ENCODE results near the gene AKAP6. TPM values are rescaled to one million over a fixed set of nuclear protein-coding genes. Genes with fewer than 3 reads are reported as not detected.
A peak's percentile ranks its signal among the peaks of the same experiment; 100 is the strongest.

The AKAP6 gene
- total RNA-seq, 1 experiment from 2014 or later = 11.3 TPM

DNA sequence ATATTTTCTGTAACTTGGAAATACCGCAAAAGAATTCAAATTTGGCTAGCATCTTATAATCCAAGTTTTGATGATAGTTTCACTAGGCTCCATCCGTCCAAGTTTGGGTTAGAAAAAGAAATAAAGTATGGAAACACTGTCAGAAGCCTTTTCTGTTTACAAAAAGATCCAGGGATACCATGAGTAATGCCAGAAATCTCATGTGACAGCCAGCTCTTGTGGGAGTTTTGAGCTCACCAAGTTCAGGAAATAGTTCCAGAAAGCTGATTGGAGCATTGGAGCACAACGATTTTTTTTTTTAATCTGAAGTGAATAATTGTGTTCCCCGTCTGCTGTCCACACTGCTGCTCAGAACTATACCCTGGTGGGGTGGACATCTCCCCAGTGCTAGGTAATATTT, 379.9 kb downstream of the AKAP6 start:
- DNase-seq (ENCODE audit: low spot score) = peak; percentile 74

DNA sequence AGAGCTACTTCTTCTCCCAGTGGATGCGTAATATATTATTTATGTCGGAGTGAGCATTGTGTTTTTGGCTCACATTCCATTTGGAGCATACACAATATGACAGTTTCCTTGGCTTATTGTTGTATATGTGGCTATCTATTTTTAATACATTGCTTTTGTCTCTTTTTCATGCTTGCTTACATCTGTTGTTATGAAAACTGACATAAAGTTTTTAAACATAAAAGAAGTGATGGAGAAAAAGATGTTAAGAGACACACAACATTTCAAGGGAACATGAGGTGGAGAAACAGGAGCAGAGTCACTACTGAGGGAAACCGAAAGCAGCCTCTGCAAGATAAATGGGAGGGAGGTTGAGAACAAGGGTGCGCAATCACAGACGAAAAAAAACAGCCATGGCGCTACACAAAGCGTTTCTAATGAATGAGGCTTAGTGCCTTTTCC, 381.2 kb downstream of the AKAP6 start:
- DNase-seq (ENCODE audit: low spot score) = peak; percentile 35

DNA sequence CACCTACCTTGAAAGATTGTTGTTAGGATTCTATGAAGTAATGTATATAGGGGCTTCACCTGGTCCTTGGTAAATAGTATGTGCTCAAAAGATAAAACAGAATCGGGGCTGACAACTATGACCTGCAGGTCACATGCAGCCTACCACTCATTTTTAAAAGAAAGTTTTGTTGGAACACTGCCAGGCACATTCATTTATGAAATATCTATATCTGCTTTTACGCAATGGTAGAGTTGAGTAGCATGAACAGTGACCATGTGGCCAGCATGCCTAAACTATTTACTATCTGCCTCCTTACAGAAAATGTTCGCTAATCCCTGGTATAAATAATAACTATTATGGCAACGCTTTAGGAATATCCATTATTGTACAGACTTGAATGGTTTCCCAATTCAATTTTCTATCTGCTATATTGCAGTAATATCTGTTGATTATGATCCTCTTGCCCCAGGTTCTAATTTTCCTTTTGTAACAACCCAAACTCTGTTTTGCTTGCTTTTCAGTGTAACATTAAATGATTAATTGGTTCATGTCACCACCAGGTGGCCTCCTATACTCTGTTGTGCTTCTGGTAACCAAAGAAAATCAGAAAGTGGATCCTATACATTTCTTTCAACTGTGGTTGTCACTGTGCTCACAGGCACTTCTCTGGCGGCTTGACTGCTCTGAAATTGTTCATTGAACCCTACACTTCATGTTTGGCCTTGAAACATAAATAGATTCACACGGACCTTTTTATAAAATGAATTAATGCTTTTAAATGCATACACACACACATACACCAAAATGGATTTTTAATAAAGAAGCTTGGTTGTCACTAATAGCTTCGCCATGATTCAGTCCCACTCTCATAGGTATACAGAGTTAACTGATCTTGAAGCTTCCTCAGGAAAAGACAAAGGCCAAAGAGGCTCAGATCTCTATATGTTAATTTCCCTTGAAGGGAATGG, 381.9 kb downstream of the AKAP6 start:
- DNase-seq (ENCODE audit: low spot score) = peak; percentile 64

DNA sequence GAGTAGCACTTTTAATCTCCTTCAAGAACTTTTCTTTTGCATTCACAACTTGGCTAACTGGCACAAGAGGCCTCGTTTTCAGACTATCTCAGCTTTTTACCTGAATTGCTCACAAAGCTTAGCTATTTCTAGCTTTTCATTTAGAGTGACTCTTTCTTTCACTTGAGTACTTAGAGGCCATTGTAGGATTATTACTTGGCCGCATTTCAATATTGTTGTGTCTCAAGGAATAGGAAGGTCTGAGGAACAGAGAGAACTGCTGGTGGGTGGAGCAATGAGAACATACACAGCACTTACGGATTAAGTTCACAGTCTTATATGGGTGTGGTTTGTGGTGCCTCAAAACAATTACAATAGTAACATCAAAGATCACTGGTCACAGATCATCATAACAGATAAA, 384.8 kb downstream of the AKAP6 start:
- no peak for DNase-seq (ENCODE audit: low spot score)

DNA sequence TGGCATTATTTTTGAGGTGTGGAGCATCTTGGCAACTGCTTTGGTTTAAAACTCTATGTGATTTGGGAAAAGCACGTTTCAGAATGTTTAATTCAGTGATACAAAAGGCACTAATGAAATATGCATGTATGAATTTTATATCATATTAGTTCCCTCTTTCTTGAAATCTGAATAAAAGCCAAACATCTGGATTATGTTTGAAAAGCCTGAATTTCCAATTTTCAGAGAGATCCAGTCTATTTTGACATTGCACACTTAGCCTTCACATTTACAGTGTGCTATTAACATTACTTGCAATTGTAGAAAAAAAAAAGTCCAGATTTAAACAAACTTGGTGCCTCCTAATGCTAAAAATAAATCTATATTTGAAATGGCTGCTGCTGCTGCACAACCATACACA, 390.5 kb downstream of the AKAP6 start:
- no peak for DNase-seq (ENCODE audit: low spot score)

DNA sequence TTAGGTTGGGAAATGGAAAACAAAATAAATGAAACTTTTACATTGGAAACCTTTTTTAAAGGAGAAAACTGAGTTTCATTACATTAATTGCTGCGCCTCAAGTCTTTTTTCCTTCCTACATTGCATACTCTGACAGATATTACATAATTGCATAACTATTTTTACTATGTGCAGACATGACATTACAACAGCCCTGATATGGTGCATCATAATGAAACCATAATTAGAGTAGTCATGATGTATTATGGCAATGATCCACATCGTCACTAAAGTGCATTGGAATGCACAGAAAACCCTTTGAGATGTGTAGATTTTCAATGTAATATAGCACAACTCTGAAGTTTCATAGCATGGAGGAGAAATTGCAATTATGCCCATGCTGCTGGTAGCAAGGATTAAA, 391.8 kb downstream of the AKAP6 start:
- DNase-seq (ENCODE audit: low spot score) = no peak

DNA sequence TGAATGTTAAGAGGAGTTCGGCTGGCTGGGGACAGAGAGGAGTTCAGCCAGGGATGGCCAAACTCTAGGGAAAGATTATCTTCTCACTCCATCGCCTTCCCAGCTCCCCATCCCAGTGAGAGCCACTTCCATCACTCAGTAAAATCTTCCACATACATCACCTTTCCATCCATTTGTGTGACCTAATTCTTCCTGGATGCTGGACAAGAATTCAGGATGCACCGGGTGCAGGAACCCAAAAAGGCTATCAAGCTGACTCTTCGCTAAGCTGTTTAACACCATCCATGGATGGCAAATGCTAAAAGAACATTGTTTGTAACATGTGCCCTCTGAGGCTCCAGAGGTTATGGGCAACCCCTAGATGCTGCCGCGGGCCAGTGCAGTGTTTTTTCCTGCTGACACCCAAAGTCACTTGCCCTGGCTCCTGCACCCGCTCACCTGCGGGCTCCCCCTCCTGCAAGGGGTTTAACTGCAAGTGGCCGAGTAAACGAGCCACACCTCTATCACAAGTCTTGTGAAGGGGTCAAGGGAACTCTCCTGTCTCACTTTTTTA, 393.6 kb downstream of the AKAP6 start:
- no peak for DNase-seq (ENCODE audit: low spot score)

DNA sequence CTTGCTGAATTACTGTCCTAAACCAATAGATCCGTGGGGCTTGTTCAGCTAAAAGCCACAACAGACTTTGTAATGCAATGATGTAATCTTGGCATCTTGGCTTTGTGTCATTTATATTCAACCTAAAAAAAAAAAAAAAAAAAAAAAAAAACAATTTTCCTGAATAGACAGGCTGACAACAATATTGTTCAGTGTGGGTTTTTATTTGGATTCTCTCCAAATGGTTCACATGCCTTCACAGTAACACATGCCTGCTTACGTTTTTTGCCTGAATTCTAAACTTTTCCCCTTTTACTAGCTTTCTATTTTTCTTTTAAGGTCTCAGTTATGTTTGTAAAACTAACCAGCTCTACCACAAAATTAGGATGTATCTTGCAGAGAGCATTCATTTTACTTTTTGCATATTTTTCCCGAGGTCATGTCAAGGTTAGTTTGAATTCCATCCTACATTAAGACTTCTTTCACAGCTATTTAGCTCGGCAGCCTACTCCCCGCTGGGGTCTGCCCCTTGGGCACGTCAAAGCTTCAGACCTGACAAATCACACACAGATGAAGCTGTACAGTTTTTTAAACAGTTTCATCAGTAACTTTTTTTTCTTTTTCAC, 395.9 kb downstream of the AKAP6 start:
- peak; percentile 52 for DNase-seq (ENCODE audit: low spot score)

DNA sequence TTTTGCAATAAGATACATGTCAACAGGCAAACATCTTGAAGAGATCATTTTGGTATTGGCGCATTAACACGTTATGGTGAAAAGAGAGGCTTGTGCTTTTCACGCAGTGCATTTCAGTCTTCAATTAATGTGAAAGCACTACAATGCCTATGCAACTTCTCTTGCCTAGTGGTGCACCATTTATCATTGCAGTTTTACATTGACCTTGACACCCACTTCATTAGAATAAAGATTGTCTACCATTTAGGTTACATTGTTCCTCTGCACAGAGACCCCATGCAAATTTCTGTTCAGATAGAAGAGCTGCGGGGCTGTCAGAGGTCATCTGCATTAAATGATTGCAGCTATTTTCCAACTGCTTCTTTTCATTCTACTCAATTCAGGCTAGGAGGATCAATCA, 397.4 kb downstream of the AKAP6 start:
- DNase-seq (ENCODE audit: low spot score) = no peak

DNA sequence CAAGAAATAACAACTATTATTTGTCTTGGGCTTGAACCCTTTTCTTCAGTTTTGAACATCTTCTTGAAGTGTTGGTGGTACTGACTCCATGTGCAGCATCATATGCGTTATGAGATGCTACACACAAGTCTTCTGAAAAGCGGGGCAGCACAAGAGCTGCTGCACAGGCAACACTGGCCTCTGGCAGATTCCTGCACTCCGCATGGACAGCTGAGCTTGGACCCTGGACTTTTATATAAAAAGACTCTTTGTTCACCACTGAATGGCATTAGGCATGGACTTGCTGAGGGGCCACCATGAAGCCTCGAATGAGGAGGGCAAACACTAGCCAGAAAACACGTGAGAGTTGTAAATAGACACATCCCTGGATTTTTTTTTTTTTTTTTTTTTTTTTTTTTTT, 398.7 kb downstream of the AKAP6 start:
- no peak for DNase-seq (ENCODE audit: low spot score)

DNA sequence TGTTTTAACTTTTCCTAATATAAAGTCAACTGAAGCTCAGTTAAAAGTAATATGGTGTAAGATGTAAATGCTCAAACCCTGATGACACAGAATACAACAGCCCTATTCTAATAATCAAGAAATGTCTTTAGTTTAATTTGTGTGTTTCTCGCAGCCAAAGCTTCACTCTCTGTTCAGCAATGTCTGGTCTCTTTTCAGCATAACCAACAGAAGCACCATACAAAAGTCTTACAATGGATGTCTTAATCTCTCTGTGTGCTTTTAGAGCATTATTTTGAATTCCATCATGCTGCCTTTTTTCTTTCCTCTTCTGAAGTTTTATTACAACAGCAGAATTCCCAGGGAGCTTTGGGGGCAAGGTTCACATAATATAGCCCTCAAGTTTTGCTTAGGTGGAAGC, 399.4 kb downstream of the AKAP6 start:
- DNase-seq (ENCODE audit: low spot score) = no peak

DNA sequence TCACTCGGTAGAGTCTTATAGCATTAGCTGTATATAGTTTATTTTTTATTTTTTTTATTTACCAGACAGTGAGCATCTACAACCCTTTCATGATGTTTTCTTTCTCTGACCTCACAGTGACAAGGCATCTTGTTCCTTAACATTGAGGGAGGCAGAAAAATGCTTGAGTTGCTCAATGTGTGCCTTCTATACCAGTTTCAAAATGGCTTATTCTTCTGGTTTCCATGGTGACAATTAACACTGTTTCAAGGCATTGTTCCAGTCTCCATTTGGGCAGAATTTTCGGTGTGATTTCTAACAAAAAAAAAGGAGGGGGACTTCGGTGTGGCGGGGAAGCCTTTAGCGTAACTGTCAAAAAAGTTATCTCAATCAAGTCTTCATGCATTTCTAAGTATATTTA, 399.9 kb downstream of the AKAP6 start:
- no peak for DNase-seq (ENCODE audit: low spot score)

DNA sequence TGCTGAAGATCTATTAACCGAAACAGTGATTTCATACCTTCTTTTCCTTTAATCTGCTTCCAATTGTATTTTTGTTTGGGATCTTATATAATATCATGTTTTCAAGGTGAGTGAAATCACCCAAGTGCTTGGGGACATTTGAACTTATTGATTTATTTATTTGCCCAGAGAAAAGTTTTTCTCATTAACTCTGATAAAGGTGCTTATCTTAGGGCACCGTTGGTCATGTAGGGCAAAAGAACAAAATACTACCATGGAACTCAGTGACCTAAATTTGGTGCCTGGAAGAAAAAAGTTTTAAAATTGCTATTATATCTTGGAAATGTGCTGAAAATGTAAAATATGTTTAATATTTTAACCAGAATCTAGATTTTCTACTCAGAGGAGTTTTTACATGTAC, 402.2 kb downstream of the AKAP6 start:
- DNase-seq (ENCODE audit: low spot score) = no peak

DNA sequence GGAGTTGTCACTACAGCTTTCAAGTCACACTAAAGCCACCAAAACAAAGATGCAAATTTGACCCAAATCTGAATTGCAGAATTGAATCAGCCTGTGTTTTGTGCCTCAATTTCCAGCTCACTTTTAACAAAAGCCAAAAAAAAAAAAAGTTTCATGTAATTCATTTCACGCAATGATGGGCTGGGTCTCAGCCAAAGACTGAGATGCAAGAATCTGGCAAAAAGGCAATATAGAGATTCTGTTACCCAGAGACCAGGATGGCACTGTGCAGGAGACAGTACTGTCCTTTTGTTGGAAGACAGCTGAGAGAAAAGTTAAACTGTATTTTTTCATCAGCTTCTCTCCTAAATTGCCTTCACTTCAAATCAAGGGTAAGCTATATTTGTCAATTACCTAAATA, 403.9 kb downstream of the AKAP6 start:
- no peak for DNase-seq (ENCODE audit: low spot score)

DNA sequence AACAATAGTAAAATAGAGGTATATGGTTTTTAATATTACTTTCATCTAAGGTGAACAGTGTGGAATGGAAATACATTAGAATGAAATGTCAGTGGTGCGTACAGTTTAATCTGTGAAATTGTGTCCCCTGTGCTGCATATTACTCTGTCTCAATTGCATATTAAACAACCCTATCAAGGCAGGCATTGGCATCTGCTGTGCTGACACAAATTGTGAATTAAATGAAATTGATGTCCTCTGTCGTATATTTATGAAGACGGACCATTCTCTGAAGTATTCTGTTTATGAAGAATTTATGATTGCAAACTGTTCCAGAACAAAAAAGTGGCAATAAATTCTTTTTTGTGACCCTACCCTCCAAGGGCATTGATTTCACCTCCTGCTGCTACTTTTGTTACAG, 405.2 kb downstream of the AKAP6 start:
- no peak for DNase-seq (ENCODE audit: low spot score)

DNA sequence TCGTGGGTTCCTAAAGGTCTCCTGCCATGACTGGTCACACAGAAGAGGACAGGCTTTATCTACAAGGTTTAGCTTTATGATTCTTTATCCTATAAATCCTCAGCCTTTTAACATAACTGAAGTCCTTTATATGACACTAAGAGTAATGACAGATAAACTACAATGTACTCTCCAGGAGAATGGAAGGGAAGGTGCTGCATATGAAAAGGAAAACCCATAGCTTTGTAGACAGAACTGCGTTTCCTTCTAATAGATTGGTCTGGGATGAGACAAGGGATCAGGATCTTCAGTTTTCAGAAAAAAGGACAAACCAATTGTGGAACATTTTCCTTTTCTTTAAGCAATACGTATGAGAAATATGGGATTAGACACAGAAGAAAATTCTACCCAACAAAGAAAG, 408.5 kb downstream of the AKAP6 start:
- DNase-seq (ENCODE audit: low spot score) = no peak

DNA sequence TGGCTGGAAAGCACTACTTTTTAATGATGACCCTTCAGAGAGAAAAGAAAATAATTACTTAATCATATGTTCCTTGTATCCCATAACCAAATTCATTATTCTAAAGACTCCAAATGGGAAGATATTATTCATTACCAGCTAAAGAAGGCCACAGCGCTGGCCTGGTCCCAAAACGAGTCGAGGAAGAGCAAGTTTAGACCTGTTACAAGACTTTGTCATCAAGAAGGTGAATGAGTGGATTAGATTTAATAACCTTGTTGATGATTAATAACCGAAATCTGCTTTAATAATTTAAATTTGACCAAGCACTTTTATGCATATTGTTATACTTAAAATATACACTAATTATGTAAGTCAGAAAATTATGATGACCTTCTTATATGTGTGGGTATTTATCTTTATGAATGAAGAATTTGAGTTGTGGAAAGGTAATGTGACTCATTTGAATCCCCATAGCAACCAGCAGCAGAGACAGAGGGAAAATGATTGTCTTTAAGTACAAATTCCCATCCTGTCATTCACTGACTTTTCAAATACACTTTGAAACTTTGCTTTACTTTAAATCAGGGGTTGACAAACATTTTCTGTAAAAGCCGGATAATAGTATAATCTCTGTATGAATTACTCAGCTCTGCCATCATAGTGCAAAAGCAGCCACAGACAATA, 409.2 kb downstream of the AKAP6 start:
- DNase-seq (ENCODE audit: low spot score) = no peak

DNA sequence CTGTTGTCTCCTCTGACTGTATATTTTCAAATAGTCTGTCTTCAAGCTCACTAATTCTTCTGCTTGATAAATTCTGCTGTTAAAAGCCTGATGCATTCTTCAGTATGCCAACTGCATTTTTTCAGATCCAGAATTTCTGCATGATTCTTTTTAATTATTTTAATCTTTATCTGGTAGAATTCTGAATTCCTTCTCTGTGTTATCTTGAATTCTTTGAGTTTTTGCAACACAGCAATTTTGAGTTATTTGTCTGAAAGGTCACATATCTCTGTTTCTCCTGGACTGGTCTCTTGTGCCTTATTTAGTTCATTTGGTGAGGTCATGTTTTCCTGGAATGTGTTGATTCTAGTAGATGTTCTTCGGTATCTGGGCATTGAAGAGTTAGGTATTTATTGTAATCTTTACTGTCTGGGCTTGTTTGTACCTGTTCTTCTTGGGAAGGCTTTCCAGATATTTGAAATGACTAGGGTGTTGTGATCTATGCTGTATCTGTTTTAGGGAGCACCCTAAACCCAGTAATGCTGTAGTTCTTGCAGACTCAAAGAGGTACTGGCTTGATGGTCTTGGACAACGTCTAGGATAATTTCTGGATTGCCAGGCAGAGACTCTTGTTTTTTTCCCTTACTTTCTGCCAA, 415.8 kb downstream of the AKAP6 start:
- no peak for DNase-seq (ENCODE audit: low spot score)

DNA sequence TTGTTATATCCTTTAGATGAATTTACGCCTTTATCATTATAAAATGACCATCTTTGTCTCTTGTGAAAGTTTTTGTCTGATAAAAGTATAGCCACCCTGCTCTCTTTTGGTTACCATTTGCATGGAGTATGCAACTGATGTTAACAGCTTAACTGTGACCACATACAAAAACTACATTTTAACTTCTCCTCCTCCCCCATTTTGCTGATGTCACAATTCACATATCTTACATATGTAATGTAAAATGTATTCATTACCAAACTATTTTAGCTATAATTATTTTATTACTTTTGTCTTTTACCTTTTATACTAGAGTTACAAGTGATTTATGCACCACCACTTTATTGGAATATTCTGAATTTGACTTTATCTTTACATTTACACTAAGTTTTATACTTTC, 425.1 kb downstream of the AKAP6 start:
- DNase-seq (ENCODE audit: low spot score) = no peak

DNA sequence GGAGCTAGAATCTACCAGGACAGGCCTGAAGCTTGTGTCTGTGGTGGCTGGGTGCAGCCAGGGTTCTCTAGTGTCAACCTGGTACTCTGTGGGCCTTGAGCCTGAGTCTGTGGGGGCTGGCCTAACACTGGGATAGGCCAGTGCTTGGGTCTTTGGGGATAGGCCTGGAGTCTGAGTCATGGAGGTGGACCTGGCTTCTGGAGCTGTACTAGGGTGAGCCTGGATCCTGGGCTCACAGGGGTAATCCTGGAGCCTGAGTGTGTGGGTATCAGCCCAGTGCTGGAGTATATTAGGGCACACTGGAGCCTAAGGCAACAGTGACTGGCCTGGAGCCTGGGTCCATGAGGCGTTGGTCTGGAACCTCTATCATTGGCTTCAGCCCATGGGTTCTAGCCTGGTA, 427.1 kb downstream of the AKAP6 start:
- DNase-seq (ENCODE audit: low spot score) = no peak

DNA sequence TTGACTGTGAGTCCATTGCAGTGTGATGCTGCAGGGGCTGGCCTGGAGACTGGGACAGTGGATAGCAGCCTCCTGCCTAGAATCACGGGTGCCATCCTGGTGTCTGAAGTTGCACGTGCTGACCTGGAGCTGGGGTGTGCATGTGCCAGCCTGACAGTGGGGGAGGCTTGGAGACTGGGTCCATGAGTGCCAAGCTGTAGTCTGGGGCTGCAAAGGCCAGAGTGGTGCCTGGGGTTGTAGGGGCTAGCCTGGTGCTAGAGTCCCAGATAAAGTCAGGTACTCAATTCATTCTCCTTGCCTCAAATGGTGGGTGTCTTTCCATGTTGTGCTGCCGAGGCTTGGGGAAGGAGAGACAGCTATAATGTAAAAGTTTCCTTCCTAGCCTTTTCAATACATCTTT, 427.7 kb downstream of the AKAP6 start:
- no peak for DNase-seq (ENCODE audit: low spot score)

DNA sequence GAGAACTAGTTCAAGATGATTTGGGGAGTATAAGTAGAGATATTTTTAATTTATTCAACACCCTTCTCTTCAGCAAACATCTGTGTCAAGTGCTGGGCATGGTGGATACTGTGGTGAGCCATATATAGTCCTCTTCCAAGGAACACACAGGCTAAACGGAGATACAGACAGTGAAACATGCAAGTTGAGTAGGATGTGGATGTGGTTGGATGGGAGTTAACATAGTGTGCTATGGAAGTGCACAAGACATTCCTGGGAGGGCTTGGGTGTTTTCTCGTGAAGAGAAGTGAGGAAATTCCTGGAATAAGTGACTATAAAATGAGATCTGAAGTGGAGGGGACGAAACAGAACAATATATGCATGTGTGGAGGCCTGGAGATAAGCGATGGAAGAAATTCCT, 428.5 kb downstream of the AKAP6 start:
- no peak for DNase-seq (ENCODE audit: low spot score)

All from A172 (cell line).